HG03097 (cell line): ENCODE data around the gene XXYLT1.

Experiments used
- ATAC-seq: cut with Tn5 transposase; IDR thresholded peaks from one replicate; pipeline ENCODE4 v1.9.1; 2021; ENCODE audit not compliant: unreplicated experiment, low FRiP score

The XXYLT1 gene

GRCh38 chr3:195085356-195086130 is 185.4 kb downstream of the XXYLT1 start:
- ATAC-seq: no peak

GRCh38 chr3:195084746-195085145 is 186.2 kb downstream of the XXYLT1 start:
- no peak for ATAC-seq

- no peak for ATAC-seq
Observed at GRCh38 chr3:195083659-195084058, 187.3 kb downstream of the XXYLT1 start.

GRCh38 chr3:195082811-195083210 is 188.1 kb downstream of the XXYLT1 start:
- no peak for ATAC-seq

GRCh38 chr3:195081242-195081963 is 189.6 kb downstream of the XXYLT1 start:
- ATAC-seq: no peak

- no peak for ATAC-seq
Observed at GRCh38 chr3:195080571-195081151, 190.3 kb downstream of the XXYLT1 start.

GRCh38 chr3:195080125-195080524 is 190.8 kb downstream of the XXYLT1 start:
- ATAC-seq: no peak

GRCh38 chr3:195079636-195080035 is 191.3 kb downstream of the XXYLT1 start:
- no peak for ATAC-seq

GRCh38 chr3:195078891-195079440 is 192.0 kb downstream of the XXYLT1 start:
- ATAC-seq: no peak

GRCh38 chr3:195077611-195078540 is 193.1 kb downstream of the XXYLT1 start:
- ATAC-seq: no peak

- ATAC-seq: no peak
Observed at GRCh38 chr3:195076981-195077610, 193.9 kb downstream of the XXYLT1 start.

GRCh38 chr3:195075941-195076875 is 194.8 kb downstream of the XXYLT1 start:
- no peak for ATAC-seq

- no peak for ATAC-seq
Observed at GRCh38 chr3:195075199-195075940, 195.6 kb downstream of the XXYLT1 start.

GRCh38 chr3:195073866-195074860 is 196.8 kb downstream of the XXYLT1 start:
- no peak for ATAC-seq

GRCh38 chr3:195072916-195073564 is 197.9 kb downstream of the XXYLT1 start:
- no peak for ATAC-seq
